ENCODE results near the gene LPIN2. TPM values are rescaled to one million over a fixed set of nuclear protein-coding genes. Genes with fewer than 3 reads are reported as not detected.
A peak's percentile ranks its signal among the peaks of the same experiment; 100 is the strongest.
"Not testable (repeated sequence)": the region's sequence is repeated elsewhere in the genome, so short reads cannot be mapped to it uniquely, and the experiment has no call there.

The LPIN2 gene
- total RNA-seq, 6 donors from 2014 or later, result 37.7 to 105 (median 57.3) TPM

DNA sequence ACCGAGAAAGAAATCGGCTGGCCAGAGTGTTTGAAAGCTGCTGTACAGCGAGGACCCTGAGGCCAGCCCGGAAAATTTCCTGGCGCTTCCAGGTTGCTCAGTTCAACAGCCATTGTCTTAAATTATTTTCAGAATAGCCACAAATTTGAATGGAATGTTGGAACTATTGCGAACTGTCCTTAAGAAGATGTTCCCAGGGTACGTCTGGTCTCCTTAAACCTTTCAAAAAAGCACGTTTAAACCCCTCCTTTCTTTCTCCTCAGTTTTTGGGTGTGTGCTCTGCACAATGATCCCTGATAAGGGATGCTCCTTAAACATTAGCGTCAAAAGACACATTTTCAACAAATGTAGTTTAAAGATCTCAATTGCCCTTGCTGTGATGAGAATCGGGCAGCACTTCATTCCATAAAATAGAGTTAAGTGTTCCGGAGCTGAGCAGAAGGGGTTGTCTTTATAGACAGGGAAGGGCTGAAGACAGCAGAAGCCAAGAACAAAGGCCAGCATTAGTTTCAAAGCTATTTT, 14.5 kb upstream of the LPIN2 start:
- DNase-seq (no peak), ATAC-seq (ENCODE audit: low FRiP score in 2 of 2) (no peak)
- H3K36me3 ChIP-seq, result no peaks in the 10 kb centered on the region
- WGBS, 2 donors, result 76 to 81% methylated on average over 11 of the region's 11 CpGs
- H3K9me3 ChIP-seq, result no peaks in the 10 kb centered on the region
- H3K27ac ChIP-seq, result no peak overlapping the region
- no peak overlapping the region for H3K4me3 ChIP-seq
- TF ChIP-seq, protein P1, sequence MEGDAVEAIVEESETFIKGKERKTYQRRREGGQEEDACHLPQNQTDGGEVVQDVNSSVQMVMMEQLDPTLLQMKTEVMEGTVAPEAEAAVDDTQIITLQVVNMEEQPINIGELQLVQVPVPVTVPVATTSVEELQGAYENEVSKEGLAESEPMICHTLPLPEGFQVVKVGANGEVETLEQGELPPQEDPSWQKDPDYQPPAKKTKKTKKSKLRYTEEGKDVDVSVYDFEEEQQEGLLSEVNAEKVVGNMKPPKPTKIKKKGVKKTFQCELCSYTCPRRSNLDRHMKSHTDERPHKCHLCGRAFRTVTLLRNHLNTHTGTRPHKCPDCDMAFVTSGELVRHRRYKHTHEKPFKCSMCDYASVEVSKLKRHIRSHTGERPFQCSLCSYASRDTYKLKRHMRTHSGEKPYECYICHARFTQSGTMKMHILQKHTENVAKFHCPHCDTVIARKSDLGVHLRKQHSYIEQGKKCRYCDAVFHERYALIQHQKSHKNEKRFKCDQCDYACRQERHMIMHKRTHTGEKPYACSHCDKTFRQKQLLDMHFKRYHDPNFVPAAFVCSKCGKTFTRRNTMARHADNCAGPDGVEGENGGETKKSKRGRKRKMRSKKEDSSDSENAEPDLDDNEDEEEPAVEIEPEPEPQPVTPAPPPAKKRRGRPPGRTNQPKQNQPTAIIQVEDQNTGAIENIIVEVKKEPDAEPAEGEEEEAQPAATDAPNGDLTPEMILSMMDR (IDR thresholded peaks at IDR 0.05), result no peak
- no peak for TF ChIP-seq POLR2AphosphoS5 (IDR thresholded peaks at IDR 0.05)
- TF ChIP-seq EP300 (IDR thresholded peaks at IDR 0.05), result no peak
- no peak for TF ChIP-seq POLR2A (IDR thresholded peaks at IDR 0.05)
- peaks cover 2 to 7% (median 4%) of the 10 kb centered on the region in 4 donors for H3K4me1 ChIP-seq
- no peaks in the 10 kb centered on the region for H3K27me3 ChIP-seq

DNA sequence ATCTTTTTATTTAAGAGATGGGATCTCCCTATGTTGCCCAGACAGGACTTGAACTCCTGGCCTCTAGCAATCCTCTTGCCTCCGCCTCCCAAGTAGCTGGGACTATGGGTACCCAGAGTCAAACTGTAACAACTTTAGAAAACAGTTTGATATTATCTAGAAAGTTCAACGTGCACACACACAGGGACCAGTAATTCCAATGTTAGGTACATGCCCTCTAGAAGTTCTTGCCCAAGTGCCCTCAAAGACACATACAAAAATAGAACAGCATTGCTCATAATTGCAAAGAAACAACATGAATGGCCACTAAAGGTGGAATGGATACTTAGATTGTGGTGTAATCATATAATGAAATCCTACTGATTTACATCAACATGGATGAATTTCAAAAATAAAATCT, 12.6 kb upstream of the LPIN2 start:
- no peak for ATAC-seq (ENCODE audit: low FRiP score in 2 of 2)
- no peaks in the 10 kb centered on the region for H3K36me3 ChIP-seq

DNA sequence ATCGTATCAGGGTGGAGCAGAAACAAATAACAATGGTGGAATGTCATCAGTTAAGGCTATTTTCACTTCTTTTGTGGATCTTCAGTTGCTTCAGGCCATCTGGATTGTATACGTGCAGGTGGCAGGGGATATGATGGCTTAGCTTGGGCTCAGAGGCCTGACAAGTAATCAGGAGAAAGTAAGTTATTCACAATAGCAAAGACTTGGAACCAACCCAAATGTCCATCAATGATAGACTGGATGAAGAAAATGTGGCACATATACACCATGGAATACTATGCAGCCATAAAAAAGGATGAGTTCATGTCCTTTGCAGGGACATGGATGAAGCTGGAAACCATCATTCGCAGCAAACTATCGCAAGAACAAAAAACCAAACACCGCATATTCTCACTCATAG, 10.7 kb upstream of the LPIN2 start:
- not testable (repeated sequence) for H3K4me3 ChIP-seq; DNase-seq; H3K27me3 ChIP-seq; H3K36me3 ChIP-seq; H3K4me1 ChIP-seq; H3K27ac ChIP-seq; ATAC-seq (ENCODE audit: low FRiP score in 2 of 2); H3K9me3 ChIP-seq
- WGBS, 2 donors, result 73 to 92% methylated on average over 5 of the region's 5 CpGs

More for the DNA sequence above, 12.6 kb upstream of the LPIN2 start:
- H3K9me3 ChIP-seq, result no peaks in the 10 kb centered on the region
- no peak overlapping the region for H3K4me3 ChIP-seq
- no peak for DNase-seq
- no peak overlapping the region for H3K27ac ChIP-seq
- no peaks in the 10 kb centered on the region for H3K27me3 ChIP-seq
- 71 to 90% methylated on average over 2 of the region's 2 CpGs for WGBS, 2 donors
- peaks cover 2 to 7% (median 4%) of the 10 kb centered on the region in 4 donors for H3K4me1 ChIP-seq
- TF ChIP-seq POLR2A (IDR thresholded peaks at IDR 0.05) (no peak), POLR2AphosphoS5 (IDR thresholded peaks at IDR 0.05) (no peak), EP300 (IDR thresholded peaks at IDR 0.05) (no peak)
- TF ChIP-seq, protein P1 (IDR thresholded peaks at IDR 0.05), result no peak

DNA sequence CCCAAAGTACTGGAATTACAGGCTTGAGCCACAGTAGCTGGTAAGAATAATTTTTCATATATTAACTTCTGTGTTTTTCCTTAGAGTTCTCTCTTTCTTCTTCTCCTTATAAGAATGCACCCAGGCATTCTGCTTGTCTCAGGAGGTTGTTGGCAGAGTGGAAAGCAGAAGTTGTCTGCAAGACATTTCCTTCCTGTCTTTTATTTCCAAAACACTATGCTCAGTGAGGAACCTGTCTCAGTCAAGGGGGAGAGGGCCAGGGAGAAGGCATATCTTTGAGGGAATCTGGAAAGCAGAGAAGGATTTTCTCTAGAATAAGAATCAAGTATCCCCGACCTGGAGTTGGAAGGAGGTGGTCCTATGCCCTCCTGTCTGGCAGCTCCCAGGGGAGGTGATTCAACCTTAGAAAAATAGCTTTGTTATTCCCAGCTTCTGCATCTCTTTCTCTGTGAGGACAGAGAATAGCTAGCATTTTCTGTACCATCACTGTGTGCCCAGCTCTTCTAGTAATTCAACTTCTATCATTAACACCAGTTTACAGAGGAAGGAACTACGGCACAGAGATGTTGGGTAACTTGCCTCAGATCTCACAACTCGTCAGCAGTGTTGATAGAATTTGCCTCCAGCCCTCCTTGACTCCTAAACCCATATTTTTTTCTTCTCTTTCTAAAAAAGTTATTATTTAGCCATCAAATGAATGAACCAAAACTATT, 3.8 kb upstream of the LPIN2 start:
- no peak overlapping the region for H3K4me3 ChIP-seq
- no peak for DNase-seq
- peak overlapping the region; percentile 78 to 100 (median 90) for H3K27ac ChIP-seq
- 30 to 47% methylated on average over 3 of the region's 3 CpGs for WGBS, 2 donors
- no peaks in the 10 kb centered on the region for H3K36me3 ChIP-seq
- no peaks in the 10 kb centered on the region for H3K9me3 ChIP-seq
- TF ChIP-seq POLR2A (IDR thresholded peaks at IDR 0.05) (peak in 1 of 4 donors; percentile 40), EP300 (IDR thresholded peaks at IDR 0.05) (no peak), POLR2AphosphoS5 (IDR thresholded peaks at IDR 0.05) (no peak)
- TF ChIP-seq, protein P1 (IDR thresholded peaks at IDR 0.05), result no peak
- peaks cover 38 to 47% (median 43%) of the 10 kb centered on the region in 4 donors for H3K4me1 ChIP-seq
- peak in 1 of 2 donors; percentile 27 for ATAC-seq (ENCODE audit: low FRiP score in 2 of 2)
- H3K27me3 ChIP-seq, result no peaks in the 10 kb centered on the region

DNA sequence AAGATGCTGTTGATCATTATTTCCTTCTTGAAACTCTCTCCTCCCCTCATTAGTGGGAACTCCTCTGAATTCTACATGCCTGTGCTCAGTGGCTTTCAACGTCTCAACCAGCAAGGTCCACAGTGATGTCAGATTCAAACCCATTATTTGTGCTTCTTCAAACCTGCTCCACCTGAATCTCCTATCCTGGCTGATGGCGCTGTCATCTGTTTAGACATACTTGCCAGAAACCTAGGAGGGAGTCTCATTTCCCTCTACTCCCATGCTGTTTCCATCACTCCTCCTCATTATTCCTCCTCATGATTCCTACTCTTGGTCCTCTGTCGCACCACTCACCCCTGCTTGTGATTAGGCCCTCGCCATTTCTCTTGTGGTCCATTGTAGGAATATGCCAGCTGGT, 2.9 kb upstream of the LPIN2 start:
- no peak for DNase-seq
- ATAC-seq (ENCODE audit: low FRiP score in 2 of 2), result no peak
- TF ChIP-seq, protein P1 (IDR thresholded peaks at IDR 0.05), result no peak
- no peak for TF ChIP-seq POLR2AphosphoS5 (IDR thresholded peaks at IDR 0.05)
- TF ChIP-seq EP300 (IDR thresholded peaks at IDR 0.05), result no peak
- TF ChIP-seq POLR2A (IDR thresholded peaks at IDR 0.05), result no peak
- Histone ChIP-seq H3K27me3 (no peaks in the 10 kb centered on the region), H3K9me3 (no peaks in the 10 kb centered on the region), H3K36me3 (peaks cover 0 to 3% (median 0%) of the 10 kb centered on the region in 4 donors), H3K4me1 (peaks cover 47 to 56% (median 52%) of the 10 kb centered on the region in 4 donors), H3K4me3 (no peak overlapping the region), H3K27ac (peak overlapping the region; percentile 78 to 100 (median 90))
- WGBS, 2 donors, result 81 to 83% methylated on average over 4 of the region's 4 CpGs
